Sigmoid colon (tissue), 7 donors: ENCODE results near the gene AQP12B. TPM values are rescaled to one million over a fixed set of nuclear protein-coding genes. Genes with fewer than 3 reads are reported as not detected.
A peak's percentile ranks its signal among the peaks of the same experiment; 100 is the strongest.

Source experiments
- DNase-seq: peaks from one replicate; pipeline ENCODE4 v3.0.0-alpha.2; 2019
- H3K27ac ChIP-seq, 4 donors: fragments of 200-600 bp; sonication (generic); one replicate each; pipeline ENCODE4 v1.5.1; 2016 to 2019; ENCODE audit warnings: mild to moderate bottlenecking in 1 of 4
- H3K27me3 ChIP-seq, 3 donors: fragments of 200-600 bp; sonication (generic); one replicate each; pipeline ENCODE4 v1.5.1; 2019; ENCODE audit warnings: mild to moderate bottlenecking in 1 of 3
- H3K36me3 ChIP-seq, 4 donors: fragments of 200-600 bp; sonication (generic); one replicate each; pipeline ENCODE4 v1.5.1; 2016 to 2019
- H3K4me1 ChIP-seq, 4 donors: fragments of 200-600 bp; sonication (generic); one replicate each; pipeline ENCODE4 v1.5.1; 2017 to 2019
- H3K4me3 ChIP-seq, 4 donors: fragments of 200-600 bp; sonication (generic); one replicate each; pipeline ENCODE4 v1.5.1; 2017 to 2019; ENCODE audit warnings: mild to moderate bottlenecking in 2 of 4, moderate library complexity in 1 of 4
- H3K9me3 ChIP-seq, 4 donors: fragments of 200-600 bp in 3 of 4; sonication (generic) in 3 of 4; one replicate each; pipeline versions ENCODE4 v1.5.1 to v1.6.1; 2013 to 2019
- EP300 ChIP-seq, 4 donors: sonication (generic); formaldehyde crosslinking; IDR thresholded peaks; one replicate each; pipeline ENCODE4 v1.6.1; 2017; ENCODE audit warnings: antibody characterized with exemption in 4 of 4
- POLR2A ChIP-seq, 2 donors: fragments of 450-650 bp; IDR thresholded peaks; one replicate each; pipeline ENCODE4 v1.6.1; 2016; ENCODE audit warnings: antibody characterized with exemption in 2 of 2, mild to moderate bottlenecking in 2 of 2, moderate library complexity in 2 of 2
- POLR2AphosphoS5 ChIP-seq, 4 donors: sonication (generic); formaldehyde crosslinking; IDR thresholded peaks; one replicate each; pipeline ENCODE4 v1.6.1; 2017; ENCODE audit warnings: antibody characterized with exemption in 4 of 4
- WGBS, 2 donors: extraction: QIAGEN DNeasy Blood & Tissue Kit; methylation state at CpG; one replicate each; pipeline ENCODE4 v1.1.7; 2013; 5-methylcytosine and 5-hydroxymethylcytosine counted together
- intact Hi-C: fragments of 100-400 bp; cut with DNase I; formaldehyde crosslinking; loops from one replicate; pipeline ENCODE4 v1.15.1; 2023
- polyA plus RNA-seq, 3 donors: library from polyadenylated mRNA; stranded (reverse); fragments of 200-250 nt; gene quantifications; one replicate each; pipeline ENCODE4 v1.2.3, GENCODE V29; 2013
- total RNA-seq, 4 donors: library from RNA; depleted of rRNA; stranded (reverse); fragments of >200 nt; gene quantifications; one replicate each; pipeline ENCODE4 v1.1.0, GENCODE V29; 2016
- TF ChIP-seq, protein P1 (sequence below), 4 experiments: fragments of 450-650 bp in 3 of 4; fragments of 200-600 bp in 1 of 4; IDR thresholded peaks; one replicate each; pipeline ENCODE4 v1.5.1; 2016 to 2019; ENCODE audit warnings: antibody characterized with exemption in 4 of 4, mild to moderate bottlenecking in 3 of 4, moderate library complexity in 2 of 4
- donor health status: healthy with polysubstance abuse.
- donor health status: Bipolar disorder and iron deficiency.
- donor health status: healthy.

The AQP12B gene
- total and polyA plus RNA-seq, 7 donors: 1.2 to 5.5 TPM; not detected in 5

DNA sequence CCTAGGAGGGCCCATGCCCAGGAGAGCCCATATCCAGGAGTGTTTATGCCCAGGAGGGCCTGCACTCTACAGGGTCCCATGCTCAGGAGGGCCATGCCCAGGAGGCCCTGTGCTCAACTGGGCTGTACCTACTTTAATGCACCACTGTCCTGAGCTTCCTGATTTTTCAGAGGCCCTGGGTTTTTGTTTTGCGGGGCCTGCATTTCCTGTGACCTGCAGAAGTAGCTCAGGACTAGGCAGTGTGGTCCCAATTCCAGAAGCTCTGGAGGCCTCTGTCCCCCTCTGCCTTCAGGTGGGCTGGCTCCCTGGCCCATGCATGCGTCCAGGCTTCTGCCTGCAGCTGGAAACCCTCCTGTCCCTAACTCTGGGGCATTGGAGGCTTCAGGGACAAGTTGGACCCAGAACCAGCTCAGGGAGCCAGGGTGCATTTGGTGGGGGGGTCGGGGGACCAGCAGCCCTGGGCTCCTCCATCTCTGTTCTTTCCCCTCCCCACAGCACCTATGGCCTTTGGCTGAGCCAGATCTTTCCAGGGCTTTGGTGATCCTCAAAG is 46.6 kb downstream of the AQP12B start:
- TF ChIP-seq EP300 (IDR thresholded peaks at IDR 0.05): no peak
- TF ChIP-seq, protein P1, sequence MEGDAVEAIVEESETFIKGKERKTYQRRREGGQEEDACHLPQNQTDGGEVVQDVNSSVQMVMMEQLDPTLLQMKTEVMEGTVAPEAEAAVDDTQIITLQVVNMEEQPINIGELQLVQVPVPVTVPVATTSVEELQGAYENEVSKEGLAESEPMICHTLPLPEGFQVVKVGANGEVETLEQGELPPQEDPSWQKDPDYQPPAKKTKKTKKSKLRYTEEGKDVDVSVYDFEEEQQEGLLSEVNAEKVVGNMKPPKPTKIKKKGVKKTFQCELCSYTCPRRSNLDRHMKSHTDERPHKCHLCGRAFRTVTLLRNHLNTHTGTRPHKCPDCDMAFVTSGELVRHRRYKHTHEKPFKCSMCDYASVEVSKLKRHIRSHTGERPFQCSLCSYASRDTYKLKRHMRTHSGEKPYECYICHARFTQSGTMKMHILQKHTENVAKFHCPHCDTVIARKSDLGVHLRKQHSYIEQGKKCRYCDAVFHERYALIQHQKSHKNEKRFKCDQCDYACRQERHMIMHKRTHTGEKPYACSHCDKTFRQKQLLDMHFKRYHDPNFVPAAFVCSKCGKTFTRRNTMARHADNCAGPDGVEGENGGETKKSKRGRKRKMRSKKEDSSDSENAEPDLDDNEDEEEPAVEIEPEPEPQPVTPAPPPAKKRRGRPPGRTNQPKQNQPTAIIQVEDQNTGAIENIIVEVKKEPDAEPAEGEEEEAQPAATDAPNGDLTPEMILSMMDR (IDR thresholded peaks at IDR 0.05): no peak
- TF ChIP-seq POLR2AphosphoS5 (IDR thresholded peaks at IDR 0.05): no peak
- TF ChIP-seq POLR2A (IDR thresholded peaks at IDR 0.05): no peak
- peak; percentile 18 for DNase-seq
- Histone ChIP-seq H3K4me3 (no peak overlapping the region), H3K36me3 (no peaks in the 10 kb centered on the region), H3K9me3 (peaks cover 0 to 3% (median 0%) of the 10 kb centered on the region in 4 donors), H3K27me3 (peaks cover 0 to 5% (median 0%) of the 10 kb centered on the region in 3 donors), H3K4me1 (no peaks in the 10 kb centered on the region), H3K27ac (no peak overlapping the region)
- intact Hi-C loops: no loop called here
- 74 to 76% methylated on average over 3 of the region's 3 CpGs for WGBS, 2 donors

DNA sequence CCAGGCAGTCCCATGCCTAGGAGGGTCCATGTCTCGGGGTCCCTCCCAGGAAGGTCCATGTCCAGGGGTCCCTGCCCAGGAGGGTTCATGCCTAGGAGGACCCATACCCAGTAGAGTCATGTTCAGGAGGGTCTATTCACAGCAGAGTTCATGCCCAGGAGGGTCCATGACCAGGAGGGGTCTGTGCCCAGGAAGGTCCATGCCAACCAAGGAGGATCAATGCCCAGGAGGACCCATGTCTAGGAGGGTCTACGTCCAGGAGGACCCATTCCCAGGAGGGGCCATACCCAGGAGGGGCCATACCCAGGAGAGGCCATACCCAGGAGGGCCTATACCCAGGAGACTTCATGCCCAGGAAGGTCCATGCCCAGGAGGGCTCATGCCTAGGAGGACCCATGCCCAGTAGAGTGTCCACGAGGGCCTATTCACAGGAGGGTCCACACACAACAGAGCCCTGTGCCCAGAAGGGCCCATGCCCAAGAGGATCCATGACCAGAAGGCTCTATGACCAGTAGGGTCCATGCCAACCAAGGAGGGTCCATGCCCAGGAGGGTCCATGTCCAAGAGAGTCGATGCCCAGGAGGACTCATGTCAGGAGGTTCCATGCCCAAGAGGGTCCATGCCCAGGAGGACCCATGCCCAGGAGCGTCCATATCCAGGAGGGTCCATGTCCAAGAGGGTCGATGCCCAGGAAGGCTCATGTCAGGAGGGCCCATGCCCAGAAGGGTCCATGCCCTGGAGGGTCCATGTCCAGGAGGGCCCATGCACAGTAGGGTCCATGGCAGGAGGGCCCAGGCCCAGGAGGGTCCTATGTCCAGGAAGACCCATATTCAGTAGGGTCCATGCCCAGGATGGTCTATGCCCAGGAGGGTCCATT is 47.3 kb downstream of the AQP12B start:
- WGBS, 2 donors: 86 to 90% methylated on average over 6 of the region's 6 CpGs
- intact Hi-C loops: no loop called here
- H3K4me3 ChIP-seq: no peak overlapping the region
- no peaks in the 10 kb centered on the region for H3K36me3 ChIP-seq
- no peaks in the 10 kb centered on the region for H3K4me1 ChIP-seq
- H3K27ac ChIP-seq: no peak overlapping the region
- H3K9me3 ChIP-seq: peaks cover 0 to 3% (median 0%) of the 10 kb centered on the region in 4 donors
- no peak for DNase-seq
- peaks cover 0 to 5% (median 0%) of the 10 kb centered on the region in 3 donors for H3K27me3 ChIP-seq
- TF ChIP-seq POLR2A (IDR thresholded peaks at IDR 0.05) (no peak), EP300 (IDR thresholded peaks at IDR 0.05) (no peak), POLR2AphosphoS5 (IDR thresholded peaks at IDR 0.05) (no peak)
- TF ChIP-seq, protein P1 (IDR thresholded peaks at IDR 0.05): no peak

DNA sequence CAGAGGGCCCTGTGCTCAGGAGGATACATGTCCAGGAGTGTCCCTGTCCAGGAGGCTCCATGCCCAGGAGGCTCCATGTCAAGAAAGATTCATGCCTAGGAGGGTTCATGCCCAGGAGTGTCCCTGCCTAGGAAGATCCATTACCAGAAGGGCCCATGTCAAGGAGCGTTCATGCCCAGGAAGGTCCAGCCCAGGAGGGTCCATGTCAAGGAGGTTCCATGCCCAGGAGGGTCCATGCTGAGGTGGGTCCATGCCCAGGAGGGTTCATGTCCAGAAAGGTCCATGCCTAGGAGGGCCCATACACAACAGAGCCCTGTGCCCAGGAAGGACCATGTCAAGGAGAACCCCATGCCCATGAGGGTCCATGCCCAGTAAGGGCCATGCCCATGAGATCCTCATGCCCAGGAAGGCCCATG is 50.4 kb downstream of the AQP12B start:
- peak; percentile 58 for DNase-seq
- no peak for TF ChIP-seq POLR2AphosphoS5 (IDR thresholded peaks at IDR 0.05)
- no peak for TF ChIP-seq POLR2A (IDR thresholded peaks at IDR 0.05)
- no peaks in the 10 kb centered on the region for H3K36me3 ChIP-seq
- no peaks in the 10 kb centered on the region for H3K27me3 ChIP-seq
- H3K4me3 ChIP-seq: no peak overlapping the region
- H3K27ac ChIP-seq: no peak overlapping the region
- no peaks in the 10 kb centered on the region for H3K4me1 ChIP-seq
- intact Hi-C loops: no loop called here
- peaks cover 0 to 3% (median 0%) of the 10 kb centered on the region in 4 donors for H3K9me3 ChIP-seq
- 97 to 99% methylated on average over 1 of the region's 1 CpG for WGBS, 2 donors

DNA sequence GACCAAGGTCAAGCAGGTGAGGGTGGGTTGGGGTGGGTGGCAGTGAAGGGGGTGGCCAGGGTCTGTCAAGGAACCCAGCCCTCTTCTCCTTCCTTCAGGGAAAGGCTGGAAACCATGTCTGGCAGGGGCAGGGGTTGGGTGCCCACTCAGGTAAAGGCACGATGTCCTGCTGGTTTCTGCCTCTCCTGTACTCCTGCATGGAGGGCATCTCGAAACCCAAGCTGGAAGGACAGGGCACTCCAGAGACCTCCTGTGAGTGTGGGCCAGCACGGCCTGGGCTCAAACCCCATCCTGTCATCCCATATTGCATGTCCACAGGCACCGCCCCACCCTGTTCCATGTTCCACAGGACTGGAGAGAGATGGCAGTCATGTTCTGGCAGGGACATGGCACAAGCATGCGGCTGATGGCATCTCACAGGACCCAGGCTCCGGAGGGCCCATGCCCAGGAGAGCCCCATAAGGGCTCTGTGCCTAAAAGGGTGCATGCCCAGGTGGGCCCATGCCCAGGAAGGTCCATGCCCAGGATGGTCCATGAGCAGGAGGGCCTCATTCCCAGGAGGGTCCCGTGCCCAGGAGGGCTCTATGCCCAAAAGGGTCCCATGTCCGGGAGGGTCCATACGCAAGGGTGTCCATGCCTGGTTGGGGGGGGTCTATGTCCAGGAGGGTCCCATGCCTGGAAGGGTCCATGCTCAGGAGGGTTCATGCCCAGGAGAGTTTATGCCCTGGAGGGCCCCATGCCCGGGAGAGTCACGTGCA is 51.0 kb downstream of the AQP12B start:
- Histone ChIP-seq H3K4me1 (no peaks in the 10 kb centered on the region), H3K4me3 (no peak overlapping the region), H3K36me3 (no peaks in the 10 kb centered on the region), H3K27ac (no peak overlapping the region), H3K9me3 (peaks cover 0 to 3% (median 0%) of the 10 kb centered on the region in 4 donors), H3K27me3 (no peaks in the 10 kb centered on the region)
- TF ChIP-seq POLR2A (IDR thresholded peaks at IDR 0.05): no peak
- TF ChIP-seq POLR2AphosphoS5 (IDR thresholded peaks at IDR 0.05): no peak
- TF ChIP-seq EP300 (IDR thresholded peaks at IDR 0.05): no peak
- TF ChIP-seq, protein P1 (IDR thresholded peaks at IDR 0.05): no peak
- WGBS, 2 donors: 88 to 95% methylated on average over 11 of the region's 11 CpGs
- intact Hi-C loops: no loop called here
- no peak for DNase-seq
